H1 (cell line): ENCODE measurements around the gene AGER. TPM values are rescaled to one million over a fixed set of nuclear protein-coding genes. Genes with fewer than 3 reads are reported as not detected.

Source experiments
- CTCF ChIA-PET: fragments of 300-600 bp; sonication (Branson Sonifier 250); formaldehyde crosslinking; loops from one replicate; lab custom pipeline; 2021; ENCODE audit not compliant: partially characterized antibody; lab: Charles Lee
- POLR2A ChIA-PET: fragments of 300-600 bp; sonication (Branson Sonifier 250); formaldehyde crosslinking; loops from one replicate; lab custom pipeline; 2021; ENCODE audit warnings: inconsistent platforms; ENCODE audit not compliant: partially characterized antibody; lab: Charles Lee
- DNase-seq, 2 experiments: peaks; one replicate each; pipeline versions ENCODE4 v3.0.0 to v3.0.0-alpha.2; 2010 to 2022; ENCODE audit warnings: low spot score in 2 of 2, low read depth in 1 of 2, mixed read lengths in 1 of 2
- FAIRE-seq: peaks from 2 replicates; lab custom pipeline; 2011; peaks lifted over from hg19 to GRCh38; lab: Jason Lieb, UNC
- H2AFZ ChIP-seq: 2 replicates; pipeline ENCODE4 v1.8.1; 2012; ENCODE audit warnings: low read length, inconsistent platforms
- H2AK5ac ChIP-seq: 2 replicates; pipeline ENCODE4 v1.6.1; 2013; ENCODE audit warnings: low read depth, low read length
- H2BK120ac ChIP-seq: replicated peaks from 2 replicates; pipeline ENCODE3; 2013; ENCODE audit warnings: low read depth, low read length, inconsistent platforms
- H2BK12ac ChIP-seq: 2 replicates; pipeline ENCODE4 v1.6.1; 2013; ENCODE audit warnings: low read depth, low read length
- H2BK15ac ChIP-seq: 2 replicates; pipeline ENCODE4 v1.6.1; 2013; ENCODE audit warnings: low read length
- H2BK20ac ChIP-seq: 2 replicates; pipeline ENCODE4 v1.6.1; 2013; ENCODE audit warnings: low read length
- H2BK5ac ChIP-seq: 2 replicates; pipeline ENCODE4 v1.6.1; 2013; ENCODE audit warnings: low read depth, low read length
- H3K14ac ChIP-seq: 2 replicates; pipeline ENCODE4 v1.6.1; 2013; ENCODE audit warnings: inconsistent platforms; ENCODE audit not compliant: insufficient read length
- H3K18ac ChIP-seq: 2 replicates; pipeline ENCODE4 v1.6.1; 2013; ENCODE audit warnings: low read length; ENCODE audit errors: extremely low read depth
- H3K23ac ChIP-seq: 2 replicates; pipeline ENCODE4 v1.6.1; 2013; ENCODE audit warnings: inconsistent platforms; ENCODE audit not compliant: insufficient read length
- H3K23me2 ChIP-seq: 2 replicates; pipeline ENCODE4 v1.6.1; 2013; ENCODE audit warnings: low read depth, low read length
- H3K27ac ChIP-seq: 2 replicates; pipeline ENCODE4 v1.6.1; 2011; ENCODE audit warnings: low read depth, low read length, inconsistent platforms
- H3K27me3 ChIP-seq, 4 experiments: replicated peaks in 1 of 4; 1 replicate in 1 of 4; 2 replicates in 3 of 4; pipeline versions ENCODE4 v1.6.1 to v1.8.1; 2011 to 2013; ENCODE audit warnings: low read length in 3 of 4, mild to moderate bottlenecking in 3 of 4, inconsistent platforms in 2 of 4, mixed read lengths in 2 of 4, moderate library complexity in 1 of 4; ENCODE audit not compliant: control insufficient read depth in 3 of 4, insufficient read depth in 3 of 4; ENCODE audit errors: extremely low read depth in 1 of 4
- H3K36me3 ChIP-seq, 4 experiments: 2 replicates each; pipeline versions ENCODE4 v1.6.1 to v1.8.1; 2011 to 2013; ENCODE audit warnings: mild to moderate bottlenecking in 4 of 4, low read length in 3 of 4, moderate library complexity in 2 of 4, control low read depth in 1 of 4, inconsistent platforms in 1 of 4; ENCODE audit not compliant: insufficient read depth in 4 of 4, control insufficient read depth in 2 of 4
- H3K4ac ChIP-seq: replicated peaks from 2 replicates; pipeline ENCODE3; 2013; ENCODE audit warnings: low read length, low read depth, mixed read lengths, inconsistent platforms; ENCODE audit not compliant: insufficient read length
- H3K4me1 ChIP-seq, 4 experiments: replicated peaks in 1 of 4; 1 replicate in 1 of 4; 2 replicates in 3 of 4; pipeline versions ENCODE4 v1.6.1 to v1.8.1; 2011 to 2013; ENCODE audit warnings: low read length in 3 of 4, inconsistent platforms in 2 of 4, mixed read lengths in 1 of 4; ENCODE audit not compliant: insufficient read depth in 4 of 4, control insufficient read depth in 3 of 4
- H3K4me2 ChIP-seq, 2 experiments: 2 replicates each; pipeline versions ENCODE4 v1.6.1 to v1.8.1; 2011 to 2013; ENCODE audit warnings: low read depth in 2 of 2, low read length in 2 of 2, control low read depth in 1 of 2, inconsistent platforms in 1 of 2, mild to moderate bottlenecking in 1 of 2; ENCODE audit not compliant: insufficient read depth in 1 of 2
- H3K4me3 ChIP-seq, 4 experiments: fragments of 200-600, 300-600 bp in 1 of 4; sonication (generic), shearing (Covaris generic), sonication (Bioruptor Twin) in 1 of 4; 2 replicates each; pipeline versions ENCODE4 v1.5.1 to v1.8.1; 2011 to 2016; ENCODE audit warnings: low read length in 4 of 4, low read depth in 3 of 4, control low read depth in 2 of 4, inconsistent platforms in 2 of 4, mild to moderate bottlenecking in 2 of 4, mixed read lengths in 1 of 4, moderate library complexity in 1 of 4; ENCODE audit not compliant: insufficient read depth in 2 of 4; ENCODE audit errors: extremely low read depth in 1 of 4
- H3K56ac ChIP-seq: replicated peaks from 2 replicates; pipeline ENCODE3; 2013; ENCODE audit warnings: low read depth, mild to moderate bottlenecking, mixed read lengths, low read length, inconsistent platforms; ENCODE audit not compliant: insufficient read length
- H3K79me1 ChIP-seq: 2 replicates; pipeline ENCODE4 v1.6.1; 2013; ENCODE audit warnings: low read depth, low read length, control low read depth
- H3K79me2 ChIP-seq, 2 experiments: 2 replicates each; pipeline versions ENCODE4 v1.6.1 to v1.8.1; 2012 to 2013; ENCODE audit warnings: low read length in 2 of 2, mild to moderate bottlenecking in 2 of 2, inconsistent platforms in 1 of 2; ENCODE audit not compliant: insufficient read depth in 2 of 2, control insufficient read depth in 1 of 2
- H3K9ac ChIP-seq, 4 experiments: replicated peaks in 1 of 4; 1 replicate in 1 of 4; 2 replicates in 3 of 4; pipeline versions ENCODE4 v1.6.1 to v1.8.1; 2011 to 2013; ENCODE audit warnings: low read depth in 3 of 4, low read length in 3 of 4, control low read depth in 2 of 4, mild to moderate bottlenecking in 2 of 4, moderate library complexity in 2 of 4, inconsistent platforms in 1 of 4; ENCODE audit errors: extremely low read depth in 1 of 4
- H3K9me3 ChIP-seq, 2 experiments: 2 replicates each; pipeline versions ENCODE4 v1.6.1 to v1.8.1; 2012 to 2013; ENCODE audit warnings: mild to moderate bottlenecking in 2 of 2, moderate library complexity in 2 of 2, control low read depth in 1 of 2, inconsistent platforms in 1 of 2, low read depth in 1 of 2, low read length in 1 of 2, mixed read lengths in 1 of 2; ENCODE audit not compliant: insufficient read depth in 2 of 2
- H4K20me1 ChIP-seq, 2 experiments: replicated peaks in 1 of 2; 2 replicates each; pipeline versions ENCODE3 to v1.8.1; 2011 to 2013; ENCODE audit warnings: inconsistent platforms in 2 of 2, low read length in 2 of 2, mild to moderate bottlenecking in 1 of 2; ENCODE audit not compliant: insufficient read depth in 2 of 2, control insufficient read depth in 1 of 2
- H4K5ac ChIP-seq: 2 replicates; pipeline ENCODE4 v1.6.1; 2013; ENCODE audit warnings: low read length, low read depth, mixed read lengths, inconsistent platforms; ENCODE audit not compliant: insufficient read length
- H4K8ac ChIP-seq: 2 replicates; pipeline ENCODE4 v1.8.0; 2013; ENCODE audit warnings: mild to moderate bottlenecking, moderate library complexity, low read length, inconsistent platforms; ENCODE audit not compliant: insufficient read depth; ENCODE audit errors: extremely low read depth
- H4K91ac ChIP-seq: replicated peaks from 2 replicates; pipeline ENCODE3; 2013; ENCODE audit warnings: low read length, mixed read lengths, inconsistent platforms; ENCODE audit not compliant: insufficient read length
- BACH1 ChIP-seq: IDR thresholded peaks from 2 replicates; pipeline ENCODE4 v1.6.1; 2012; ENCODE audit warnings: low read length, improper control_type of control experiment
- SIX5 ChIP-seq: IDR thresholded peaks from 2 replicates; pipeline ENCODE4 v1.6.1; 2011; ENCODE audit warnings: mild to moderate bottlenecking, low read depth, low read length
- YY1 ChIP-seq: IDR thresholded peaks from 2 replicates; pipeline ENCODE4 v1.6.1; 2011; ENCODE audit warnings: low read depth, mild to moderate bottlenecking, low read length
- WGBS, 2 experiments: shearing (Covaris generic) in 1 of 2; methylation state at CpG; one replicate each; pipeline versions ENCODE4 v1.1.6 to v1.1.7; 2013 to 2015; ENCODE audit warnings: low lambda C conversion rate in 2 of 2, mixed read lengths in 2 of 2, inconsistent platforms in 1 of 2, low coverage in 1 of 2, missing lambda C conversion rate in 1 of 2; ENCODE audit not compliant: insufficient replicate concordance in 2 of 2, insufficient coverage in 1 of 2, insufficient read length in 1 of 2; ENCODE audit errors: extremely low coverage in 1 of 2, missing lambda C conversion rate in 1 of 2; 5-methylcytosine and 5-hydroxymethylcytosine counted together
- polyA plus RNA-seq, 7 experiments: library from polyadenylated mRNA; depleted of rRNA in 3 of 7; stranded (reverse) in 5 of 7; unstranded in 2 of 7; fragments of >200 nt in 5 of 7; fragments of 200-250 nt in 2 of 7; gene quantifications; 1 replicate in 5 of 7; 2 replicates in 1 of 7; 4 replicates in 1 of 7; pipeline versions ENCODE4 v1.2.1 to v1.2.3, GENCODE V29; 2011 to 2013; ENCODE audit warnings: missing spikeins in 2 of 7, mixed read lengths in 2 of 7
- total RNA-seq: library from RNA; stranded (reverse); fragmentation: NEBNext Ultra II Directional; extraction: Animal tissue kit (Norgen Biotek cat#: 25700); gene quantifications from 2 replicates; pipeline ENCODE4 v1.2.1, GENCODE V29; 2021

Gene AGER
- total and polyA plus RNA-seq, 2 of the 8 experiments (the other 6 are each of a cell fraction or from before 2014, with no cell fraction given), result 3.8 to 10.9 TPM

DNA sequence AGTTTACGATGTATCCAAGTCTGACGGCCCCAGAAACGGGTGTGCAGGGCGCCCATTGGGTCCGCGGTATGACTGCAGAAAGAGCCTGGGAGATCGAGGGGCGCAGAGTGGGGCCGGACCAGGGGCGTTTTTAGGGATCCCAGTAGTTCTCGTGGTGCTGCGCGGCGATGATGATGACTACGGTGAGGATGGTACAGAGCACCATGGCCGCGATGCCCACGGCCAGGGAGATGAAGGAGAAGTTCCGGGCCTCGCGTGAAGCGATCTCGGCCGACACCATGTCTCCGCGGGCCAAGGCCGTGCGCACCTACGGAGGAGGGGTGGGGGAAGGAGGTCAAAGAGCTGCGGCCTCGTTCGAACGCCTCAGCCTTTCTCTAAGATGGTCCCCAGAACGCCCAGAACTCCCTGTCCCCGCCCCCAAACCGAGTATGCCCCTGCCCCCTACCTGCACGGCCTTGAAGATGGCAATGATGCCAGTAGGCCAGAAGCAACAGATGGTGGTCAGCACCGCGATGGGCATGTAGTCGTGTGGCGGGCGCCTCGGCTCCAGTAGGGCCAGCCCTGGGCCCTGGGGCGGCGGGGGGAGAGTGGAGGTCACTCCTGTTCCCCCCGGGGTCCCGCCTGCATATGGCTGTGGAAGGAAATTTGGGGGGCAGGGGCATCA is 34.8 kb downstream of the AGER start:
- no peak overlapping the region; the same call in 1 of the 2 replicates for H2BK12ac ChIP-seq
- peak overlapping the region; percentile 94 to 100 for H3K4me2 ChIP-seq
- peaks cover 22% of the 10 kb centered on the region for H3K23me2 ChIP-seq
- no peaks in the 10 kb centered on the region for H4K20me1 ChIP-seq
- no peak overlapping the region for H3K4ac ChIP-seq
- ChIA-PET POLR2A (interaction anchor here (0.8 to 9.2 kb wide), 11 partner anchors 10 to 822 kb away, joined by 3 to 70 read pairs (median 5); partner anchors contain the start of genes AGPAT1, ATF6B, FKBPL and GPSM3), CTCF (interaction anchor here (0.8 to 4.7 kb wide), 17 partner anchors 13 to 264 kb away, joined by 3 to 23 read pairs (median 4); partner anchors contain the start of genes ATF6B, GPSM3 and PBX2)
- H2BK5ac ChIP-seq, result no peak overlapping the region
- H2BK15ac ChIP-seq, result no peak overlapping the region; the same call in 1 of the 2 replicates
- H2AFZ ChIP-seq, result peak overlapping the region; percentile 67; the same call in 1 of the 2 replicates
- no peak overlapping the region for H3K14ac ChIP-seq
- H3K79me1 ChIP-seq, result no peaks in the 10 kb centered on the region
- no peak overlapping the region for H4K91ac ChIP-seq
- H3K79me2 ChIP-seq, result no peaks in the 10 kb centered on the region
- no peak overlapping the region for H2BK20ac ChIP-seq
- peak overlapping the region; percentile 46 to 76 (median 70) for H3K4me3 ChIP-seq
- H2AK5ac ChIP-seq, result no peak overlapping the region
- H4K8ac ChIP-seq, result peak overlapping the region; percentile 85; the same call in 1 of the 2 replicates
- H3K9me3 ChIP-seq, result no peaks in the 10 kb centered on the region
- H3K27me3 ChIP-seq, result peaks cover 4 to 41% (median 37%) of the 10 kb centered on the region in 4 experiments
- H3K27ac ChIP-seq, result no peak overlapping the region
- 13% methylated on average over 43 of the region's 47 CpGs; no CpG with 5 or more reads in 1 of the 2 experiments for WGBS, 2 experiments
- no peak overlapping the region for H4K5ac ChIP-seq
- no peak overlapping the region for H3K56ac ChIP-seq
- H3K4me1 ChIP-seq, result peaks cover 10 to 33% (median 16%) of the 10 kb centered on the region in 4 experiments
- no peaks in the 10 kb centered on the region for H3K36me3 ChIP-seq
- H2BK120ac ChIP-seq, result no peak overlapping the region
- H3K18ac ChIP-seq, result peak overlapping the region; percentile 32; the same call in 1 of the 2 replicates
- H3K23ac ChIP-seq, result no peak overlapping the region
- FAIRE-seq (no peak), DNase-seq (no peak)
- peak overlapping the region in 3 of 4 experiments; percentile 33 to 47 (median 34); a peak in 1 of 7 replicates for H3K9ac ChIP-seq
- TF ChIP-seq BACH1 (0 out of 2 replicates have a peak, but pooled peaks have one; percentile 16), YY1 (0 out of 2 replicates have a peak, but pooled peaks have one; percentile 6), SIX5 (no peak)
